HG03025 (cell line): ENCODE measurements around the gene PSMD8.
A peak's percentile ranks its signal among the peaks of the same experiment; 100 is the strongest.
"Not testable (repeated sequence)": the region's sequence is repeated elsewhere in the genome, so short reads cannot be mapped to it uniquely, and the experiment has no call there.

ENCODE experiments used
- ATAC-seq: cut with Tn5 transposase; IDR thresholded peaks from one replicate; pipeline ENCODE4 v1.9.1; 2021; ENCODE audit warnings: mild to moderate bottlenecking, moderate library complexity; ENCODE audit not compliant: unreplicated experiment, low FRiP score

The PSMD8 gene

DNA sequence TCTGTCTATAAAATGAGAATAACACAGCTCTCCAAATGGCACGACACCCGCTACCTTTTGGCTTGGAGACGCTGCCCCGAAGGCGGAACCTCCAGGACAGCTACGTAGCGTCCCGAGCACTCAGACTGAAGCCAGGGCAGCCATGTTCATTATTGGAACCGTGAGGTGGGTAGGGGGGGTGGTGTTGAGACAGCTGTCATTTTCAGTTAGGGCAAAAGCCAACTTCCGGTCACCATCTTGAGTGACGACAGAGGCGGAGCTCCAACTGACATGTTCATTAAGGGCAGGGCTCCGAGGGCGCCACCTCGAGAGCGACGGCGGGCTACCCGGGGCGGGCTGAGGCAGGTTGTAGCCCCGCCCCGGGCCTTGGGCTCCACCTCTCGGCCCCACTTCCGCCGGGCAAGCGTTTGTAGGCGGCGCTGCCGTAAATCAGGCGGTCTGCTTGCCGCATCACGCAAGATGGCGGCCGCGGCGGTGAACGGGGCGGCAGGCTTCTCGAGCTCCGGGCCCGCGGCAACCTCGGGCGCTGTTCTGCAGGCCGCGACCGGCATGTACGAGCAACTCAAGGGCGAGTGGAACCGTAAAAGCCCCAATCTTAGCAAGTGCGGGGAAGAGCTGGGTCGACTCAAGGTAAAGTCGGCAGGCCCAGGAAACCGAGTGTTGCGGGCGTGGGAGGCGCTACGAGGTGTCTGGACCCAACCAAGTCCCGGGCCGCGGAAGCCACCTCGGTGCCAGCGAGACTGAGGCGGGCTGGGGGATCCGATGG is at the start of gene PSMD8:
Gene PSMD8 (plus strand): TSS at position 240 of the 766 bp plus-strand sequence. CDS start 31 bp downstream, at position 271.
- ATAC-seq = peak; percentile 89

DNA sequence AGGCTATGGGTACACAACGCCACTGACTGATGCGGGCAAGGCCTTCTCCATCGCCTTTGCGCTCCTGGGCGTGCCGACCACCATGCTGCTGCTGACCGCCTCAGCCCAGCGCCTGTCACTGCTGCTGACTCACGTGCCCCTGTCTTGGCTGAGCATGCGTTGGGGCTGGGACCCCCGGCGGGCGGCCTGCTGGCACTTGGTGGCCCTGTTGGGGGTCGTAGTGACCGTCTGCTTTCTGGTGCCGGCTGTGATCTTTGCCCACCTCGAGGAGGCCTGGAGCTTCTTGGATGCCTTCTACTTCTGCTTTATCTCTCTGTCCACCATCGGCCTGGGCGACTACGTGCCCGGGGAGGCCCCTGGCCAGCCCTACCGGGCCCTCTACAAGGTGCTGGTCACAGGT is 47.8 kb upstream of the PSMD8 start:
- no peak for ATAC-seq

GRCh38 chr19:38329651-38330050 is 44.7 kb upstream of the PSMD8 start:
- ATAC-seq = no peak

GRCh38 chr19:38331728-38332127 is 42.6 kb upstream of the PSMD8 start:
- ATAC-seq = no peak

DNA sequence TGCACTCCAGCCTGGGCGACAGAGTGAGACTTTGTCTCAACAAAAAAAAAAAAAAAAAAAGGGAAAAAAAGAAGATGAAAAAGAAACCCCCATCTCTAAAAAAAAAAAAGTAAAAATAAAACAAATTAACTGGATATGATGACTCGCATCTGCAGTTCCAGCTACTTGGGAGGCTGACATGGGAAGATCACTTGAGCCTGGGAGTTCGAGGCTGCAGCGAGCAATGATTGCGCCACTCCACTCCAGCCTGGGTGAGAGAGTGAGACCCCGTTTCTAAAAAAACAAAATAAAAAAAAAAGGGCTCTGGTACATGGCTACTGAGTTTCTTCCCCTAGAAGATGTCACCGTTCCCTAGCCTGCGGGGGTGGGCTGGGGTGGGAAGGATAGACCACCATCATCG is 41.1 kb upstream of the PSMD8 start:
- no peak for ATAC-seq

GRCh38 chr19:38335949-38336637 is 38.3 kb upstream of the PSMD8 start:
- peak; percentile 71 for ATAC-seq

GRCh38 chr19:38336638-38337359 is 37.6 kb upstream of the PSMD8 start:
- peak; percentile 45 for ATAC-seq

- ATAC-seq = no peak
These were observed 37.1 kb upstream of the PSMD8 start for GRCh38 chr19:38337360-38337653.

DNA sequence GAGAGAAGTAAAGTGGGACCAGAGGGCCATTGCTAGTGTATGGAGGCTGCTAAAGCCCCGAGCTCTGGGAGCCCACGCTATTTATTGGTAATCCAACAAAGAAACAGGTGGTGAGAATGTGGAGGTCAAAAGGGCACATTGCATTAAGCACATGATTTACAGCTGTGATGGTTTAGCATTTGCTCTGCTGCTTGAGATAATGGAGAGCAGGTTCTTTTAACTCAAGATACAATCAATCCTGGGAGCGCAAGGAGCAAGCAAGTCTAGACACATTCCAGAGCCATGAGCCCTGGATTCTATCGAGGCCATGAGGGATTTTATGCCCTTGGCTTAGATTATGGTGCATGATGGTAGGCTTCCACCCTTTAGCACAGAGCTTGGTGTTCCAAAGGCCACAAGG is 35.4 kb upstream of the PSMD8 start:
- not testable (repeated sequence) for ATAC-seq

GRCh38 chr19:38340927-38341326 is 33.4 kb upstream of the PSMD8 start:
- no peak for ATAC-seq

GRCh38 chr19:38346837-38347236 is 27.5 kb upstream of the PSMD8 start:
- ATAC-seq = no peak

GRCh38 chr19:38350883-38351282 is 23.5 kb upstream of the PSMD8 start:
- no peak for ATAC-seq

DNA sequence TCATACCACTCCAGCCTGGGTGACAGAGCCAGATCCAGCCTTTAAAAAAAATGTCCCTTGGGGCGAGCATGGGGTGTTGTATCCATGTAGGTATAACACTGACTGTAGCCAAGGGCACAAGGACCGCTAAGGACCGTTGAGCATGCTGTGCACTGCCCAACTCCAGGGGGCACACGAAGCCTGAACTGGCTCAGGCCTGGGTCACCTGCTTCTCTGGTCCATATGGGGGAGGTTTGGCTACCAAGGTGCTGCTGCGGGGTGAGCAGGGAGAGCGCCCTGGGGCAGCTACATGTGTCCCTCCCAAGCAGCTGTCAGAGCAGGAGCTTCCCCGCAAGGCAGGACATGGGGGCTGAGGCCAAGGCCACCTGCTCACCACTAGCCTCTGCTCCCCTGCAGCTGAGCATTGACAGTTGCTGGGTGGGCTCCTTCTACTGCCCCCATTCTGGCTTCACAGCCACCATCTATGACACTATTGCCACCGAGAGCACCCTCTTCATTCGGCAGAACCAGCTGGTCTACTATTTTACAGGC is 22.4 kb upstream of the PSMD8 start:
- ATAC-seq = no peak

GRCh38 chr19:38352611-38353010 is 21.8 kb upstream of the PSMD8 start:
- no peak for ATAC-seq

DNA sequence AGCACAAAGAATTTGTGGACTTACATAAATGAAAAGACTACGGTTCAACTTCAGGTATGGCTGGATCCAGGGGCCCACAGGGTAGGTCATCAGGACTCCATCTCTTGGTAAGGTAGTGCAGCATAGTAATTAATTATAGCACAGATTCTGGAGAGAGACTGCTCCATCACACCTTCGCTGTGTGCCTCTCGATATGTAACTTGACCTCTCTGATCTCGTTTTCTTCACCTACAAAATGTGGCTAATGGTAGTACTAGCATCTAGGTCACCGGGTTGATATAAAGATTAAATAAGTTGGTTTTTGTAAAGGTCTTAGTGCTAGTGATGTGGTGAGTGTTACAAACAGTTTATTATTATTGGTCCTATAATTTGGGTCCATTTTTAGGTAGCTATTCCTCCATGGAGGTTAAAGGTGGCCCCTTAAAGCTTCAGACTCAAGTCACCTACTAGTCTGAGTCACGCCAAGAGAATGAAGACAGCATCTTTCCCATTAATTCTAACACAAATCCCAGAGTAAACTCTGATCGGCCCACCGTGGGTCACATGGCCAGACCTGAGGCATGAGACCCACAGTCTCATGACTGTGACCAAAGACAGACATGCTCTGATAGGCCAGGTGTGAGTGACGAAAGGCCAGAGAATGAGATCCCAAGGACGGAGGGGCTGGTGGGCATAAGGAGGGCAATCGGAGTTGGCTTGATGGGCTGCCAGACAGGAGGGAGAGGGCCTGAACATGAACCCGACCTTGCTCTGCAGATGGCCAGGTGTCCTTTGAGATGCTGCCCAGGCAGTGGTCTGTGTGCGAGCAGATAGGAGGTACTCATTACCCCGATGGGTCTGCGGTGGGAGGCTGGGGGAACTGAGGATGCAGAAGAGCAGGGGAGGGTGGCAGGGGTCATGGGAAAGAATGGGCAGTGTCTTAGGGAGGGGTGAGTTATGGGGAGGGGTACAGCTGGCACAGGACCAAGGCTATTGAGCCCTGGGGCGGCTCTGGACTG is 18.3 kb upstream of the PSMD8 start:
- no peak for ATAC-seq

DNA sequence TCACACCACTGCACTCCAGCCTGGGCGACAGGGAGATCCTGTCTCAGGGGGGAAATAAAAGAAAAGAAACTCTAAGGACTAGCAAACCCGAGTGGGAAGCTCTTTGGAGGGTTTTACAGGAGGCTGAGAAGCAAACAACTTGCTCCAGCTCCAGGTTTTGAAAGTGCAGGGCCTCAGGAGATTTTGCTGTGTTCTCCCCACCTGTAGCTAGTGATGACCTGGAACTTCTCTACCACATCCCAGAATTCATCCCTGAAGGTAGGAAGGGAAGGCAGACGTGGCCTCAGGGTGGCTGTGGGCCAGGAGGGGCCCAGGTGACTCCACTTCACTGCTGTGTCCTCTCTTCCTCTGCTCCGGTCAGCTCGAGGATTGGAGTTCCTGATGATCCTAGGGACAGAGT is 16.3 kb upstream of the PSMD8 start:
- no peak for ATAC-seq

- no peak for ATAC-seq
These were observed 14.9 kb upstream of the PSMD8 start for GRCh38 chr19:38359242-38360021.

DNA sequence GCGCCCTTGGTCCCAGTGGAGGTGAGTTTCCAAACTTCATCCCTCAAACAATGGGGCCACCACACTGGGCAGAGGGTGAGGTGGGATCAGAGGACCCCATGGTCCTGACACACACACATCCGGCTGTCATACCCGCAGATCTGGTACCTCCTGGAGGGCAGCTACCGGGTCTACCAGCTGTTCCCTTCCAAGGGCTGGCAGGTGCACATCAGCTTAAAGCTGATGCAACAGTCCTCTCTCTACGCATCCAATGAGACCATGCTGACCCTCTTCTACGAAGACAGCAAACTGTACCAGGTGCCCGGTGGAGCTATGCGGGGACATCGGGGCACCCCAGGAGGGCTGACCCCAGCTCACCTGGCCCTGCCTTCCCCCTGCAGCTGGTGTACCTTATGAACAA is 14.0 kb upstream of the PSMD8 start:
- no peak for ATAC-seq

DNA sequence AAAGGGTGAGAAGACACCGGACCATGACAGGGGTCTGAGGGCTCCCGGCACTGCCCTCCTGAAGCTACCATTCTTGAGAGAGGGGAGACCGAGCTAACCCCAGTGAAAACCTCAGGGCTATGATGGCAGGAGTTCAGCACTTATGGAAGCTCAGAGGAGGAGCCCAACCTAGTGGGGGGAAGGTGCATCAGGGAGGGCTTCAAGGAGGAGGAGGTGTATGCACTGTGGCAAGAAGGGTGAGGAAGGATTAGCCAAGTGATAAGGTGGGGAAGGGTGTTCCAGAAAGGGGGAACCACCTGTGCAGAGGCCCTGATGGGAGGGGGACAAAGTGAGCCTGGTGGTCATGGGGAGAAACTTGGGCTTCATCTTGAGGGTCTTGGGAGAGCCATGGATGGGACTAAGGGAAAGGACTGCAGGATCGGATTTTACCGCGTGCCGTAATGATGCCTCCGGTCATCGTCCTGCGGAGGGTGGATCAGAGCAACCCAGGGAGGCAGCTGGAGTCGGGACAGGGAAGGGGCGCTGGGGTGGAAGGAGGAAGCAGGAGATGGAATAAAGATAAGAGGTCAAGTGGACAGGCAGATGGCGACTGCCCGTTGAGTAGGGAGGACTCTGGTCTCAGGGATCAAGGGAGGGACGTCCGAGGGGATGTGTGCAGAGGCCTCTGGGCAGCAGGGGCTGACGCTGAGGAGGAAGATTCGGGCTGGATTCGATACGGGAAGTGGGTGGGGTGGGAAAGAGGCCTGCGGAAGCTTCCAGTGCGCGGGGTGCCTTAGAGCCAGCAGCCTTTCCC is 13.3 kb upstream of the PSMD8 start:
- no peak for ATAC-seq
